Right lobe of liver (tissue), 6 donors: ENCODE measurements around the gene ENGASE. TPM values are rescaled to one million over a fixed set of nuclear protein-coding genes. Genes with fewer than 3 reads are reported as not detected.

ENCODE experiments used
- ATAC-seq, 4 donors: fragments of 200-7000 bp; cut with Tn5 transposase; one replicate each; pipeline ENCODE4 v1.9.1; 2020; ENCODE audit warnings: mild to moderate bottlenecking in 4 of 4, moderate library complexity in 4 of 4
- DNase-seq, 3 donors: peaks; one replicate each; pipeline ENCODE4 v3.0.0-alpha.2; 2020
- H3K27ac ChIP-seq, 3 donors: fragments of 200-600 bp; one replicate each; pipeline ENCODE4 v1.8.0; 2022
- H3K27me3 ChIP-seq, 2 donors: fragments of 200-600 bp; one replicate each; pipeline ENCODE4 v1.8.0; 2022
- H3K36me3 ChIP-seq, 4 donors: fragments of 200-600 bp; sonication (generic) in 1 of 4; one replicate each; pipeline versions ENCODE4 v1.5.1 to v1.8.0; 2017 to 2022; ENCODE audit warnings: control low read depth in 1 of 4
- H3K4me1 ChIP-seq, 4 donors: fragments of 200-600 bp; sonication (generic) in 1 of 4; one replicate each; pipeline versions ENCODE4 v1.5.1 to v1.8.0; 2017 to 2022; ENCODE audit warnings: control low read depth in 1 of 4
- H3K4me3 ChIP-seq, 3 donors: fragments of 200-600 bp; one replicate each; pipeline ENCODE4 v1.8.0; 2022
- H3K9me3 ChIP-seq, 4 donors: fragments of 200-600 bp; sonication (generic) in 1 of 4; one replicate each; pipeline versions ENCODE4 v1.5.1 to v1.8.0; 2017 to 2022; ENCODE audit warnings: control low read depth in 1 of 4
- CTCF ChIP-seq, 4 donors: fragments of 200-600 bp in 3 of 4; fragments of 450-650 bp in 1 of 4; IDR thresholded peaks; one replicate each; pipeline versions ENCODE4 v1.5.1 to v1.8.0; 2016 to 2022; ENCODE audit warnings: antibody characterized with exemption in 4 of 4, mild to moderate bottlenecking in 2 of 4
- POLR2A ChIP-seq: fragments of 450-650 bp; IDR thresholded peaks from one replicate; pipeline ENCODE4 v1.6.1; 2017; ENCODE audit warnings: antibody characterized with exemption, mild to moderate bottlenecking
- WGBS: methylation state at CpG from one replicate; pipeline ENCODE4 v1.1.6; 2018; ENCODE audit warnings: low coverage, low lambda C conversion rate; ENCODE audit not compliant: insufficient coverage; ENCODE audit errors: missing lambda C conversion rate; 5-methylcytosine and 5-hydroxymethylcytosine counted together
- intact Hi-C, 2 donors: fragments of 100-400 bp; cut with DNase I; formaldehyde crosslinking; loops; one replicate each; pipeline versions ENCODE4 v1.11.2 to v1.14.1; 2022
- total RNA-seq, 6 experiments: library from RNA; depleted of rRNA in 2 of 6; stranded (reverse); fragments of >200 nt in 2 of 6; fragmentation: NEBNext Ultra II Directional in 3 of 6; extraction: Animal tissue kit (Norgen Biotek cat#: 25700) in 3 of 6; gene quantifications; one replicate each; pipeline versions ENCODE4 v1.1.0 to v1.2.4, GENCODE V29; 2016 to 2023
- donor health status: DM: no; HTN: yes; CAD: no.
- donor health status: DM: no; HTN: no; CAD: no.
- donor health status: DM: no; HTN: no; CAD: no.
- donor health status: DM: no; HTN: yes; CAD: no.
- donor health status: DM: no; HTN: yes; CAD: no.

The ENGASE gene
- total RNA-seq, 6 experiments from 2014 or later, result 7.4 to 63.7 (median 39.1) TPM

- no peak for DNase-seq
- Histone ChIP-seq H3K9me3 (no peaks in the 10 kb centered on the region), H3K27ac (no peak overlapping the region), H3K27me3 (no peaks in the 10 kb centered on the region), H3K4me1 (no peaks in the 10 kb centered on the region), H3K36me3 (no peaks in the 10 kb centered on the region), H3K4me3 (no peak overlapping the region)
- TF ChIP-seq CTCF (IDR thresholded peaks at IDR 0.05), result no peak
- no peak for TF ChIP-seq POLR2A
- 40% methylated on average over 3 of the region's 12 CpGs for WGBS
- intact Hi-C loops, result no loop called here
- ATAC-seq, result no peak
Measured at GRCh38 chr17:79111097-79111496, 36.5 kb downstream of the ENGASE start.

- TF ChIP-seq CTCF (IDR thresholded peaks at IDR 0.05) (no peak), POLR2A (no peak)
- no peak overlapping the region for H3K27ac ChIP-seq
- no peaks in the 10 kb centered on the region for H3K9me3 ChIP-seq
- no peaks in the 10 kb centered on the region for H3K4me1 ChIP-seq
- H3K4me3 ChIP-seq, result no peak overlapping the region
- no peaks in the 10 kb centered on the region for H3K27me3 ChIP-seq
- 68% methylated on average over 7 of the region's 11 CpGs for WGBS
- ATAC-seq (no peak), DNase-seq (no peak)
- no peaks in the 10 kb centered on the region for H3K36me3 ChIP-seq
- intact Hi-C loops, result no loop called here
Measured at GRCh38 chr17:79112471-79112870, 37.8 kb downstream of the ENGASE start.

- Histone ChIP-seq H3K4me1 (no peaks in the 10 kb centered on the region), H3K27ac (no peak overlapping the region), H3K4me3 (no peak overlapping the region), H3K27me3 (no peaks in the 10 kb centered on the region), H3K36me3 (no peaks in the 10 kb centered on the region), H3K9me3 (no peaks in the 10 kb centered on the region)
- ATAC-seq, result no peak
- intact Hi-C loops, result no loop called here
- TF ChIP-seq POLR2A, result no peak
- no peak for DNase-seq
- 40% methylated on average over 1 of the region's 17 CpGs for WGBS
Measured at GRCh38 chr17:79113699-79114457, 39.3 kb downstream of the ENGASE start.

- no peak overlapping the region for H3K4me3 ChIP-seq
- DNase-seq (no peak), ATAC-seq (peak; percentile 23 to 46 (median 36))
- no peaks in the 10 kb centered on the region for H3K36me3 ChIP-seq
- WGBS, result 17% methylated on average over 2 of the region's 30 CpGs
- no peaks in the 10 kb centered on the region for H3K27me3 ChIP-seq
- H3K9me3 ChIP-seq, result no peaks in the 10 kb centered on the region
- intact Hi-C loops, result no loop called here
- TF ChIP-seq CTCF (IDR thresholded peaks at IDR 0.05), result no peak
- no peak for TF ChIP-seq POLR2A
- no peak overlapping the region for H3K27ac ChIP-seq
- no peaks in the 10 kb centered on the region for H3K4me1 ChIP-seq
Measured at GRCh38 chr17:79114458-79115301, 40.1 kb downstream of the ENGASE start.

- H3K27me3 ChIP-seq, result no peaks in the 10 kb centered on the region
- H3K36me3 ChIP-seq, result no peaks in the 10 kb centered on the region
- no peak overlapping the region for H3K27ac ChIP-seq
- no peak overlapping the region for H3K4me3 ChIP-seq
- intact Hi-C loops, result no loop called here
- ATAC-seq (no peak), DNase-seq (no peak)
- no peaks in the 10 kb centered on the region for H3K4me1 ChIP-seq
- TF ChIP-seq POLR2A (no peak), CTCF (IDR thresholded peaks at IDR 0.05) (no peak)
- 8% methylated on average over 5 of the region's 22 CpGs for WGBS
- H3K9me3 ChIP-seq, result no peaks in the 10 kb centered on the region
Measured at GRCh38 chr17:79115487-79115886, 40.9 kb downstream of the ENGASE start.
